Activated naive CD4-positive, alpha-beta T cell treated with anti-CD3 and anti-CD28 coated beads, Interleukin-2, amount 50 U/mL, for 16 hours (primary cell): ENCODE measurements around the gene WDR90.
A peak's percentile ranks its signal among the peaks of the same experiment; 100 is the strongest.
"Not testable (repeated sequence)": the region's sequence is repeated elsewhere in the genome, so short reads cannot be mapped to it uniquely, and the experiment has no call there.

Experiments
- DNase-seq: peaks from one replicate; pipeline ENCODE4 v3.0.0-alpha.2; 2020

WDR90 gene

DNA sequence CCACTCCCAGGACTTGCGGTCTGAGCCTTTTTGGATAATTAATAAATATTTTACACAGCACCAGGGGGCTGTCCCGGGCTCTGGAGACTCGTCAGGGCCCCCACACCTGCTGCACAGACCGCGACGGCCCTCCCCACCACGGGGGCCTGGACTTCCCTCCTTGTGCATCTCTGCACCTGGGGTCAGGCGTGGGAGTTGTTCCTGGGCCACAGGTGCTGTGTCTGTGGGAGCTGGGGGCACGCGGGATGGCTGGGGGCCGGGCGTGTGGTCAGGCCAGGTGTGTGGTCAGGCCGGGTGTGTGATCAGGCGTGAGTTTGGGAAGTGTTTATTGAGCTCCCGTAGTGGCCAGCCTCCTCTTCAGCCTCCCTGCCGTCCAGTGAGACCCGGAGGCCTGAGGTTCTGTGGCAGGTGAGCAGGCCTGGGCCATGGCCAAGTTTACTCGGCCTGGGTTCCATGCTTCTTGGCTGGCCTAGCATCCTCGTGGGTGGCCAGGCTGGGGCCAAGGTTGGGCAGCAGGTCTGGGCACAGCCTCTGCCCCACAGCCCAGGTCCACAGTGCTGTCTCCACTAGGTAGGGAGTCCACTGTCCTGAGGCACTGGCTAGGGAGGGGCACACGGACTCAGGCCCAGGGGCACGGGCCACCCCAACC lies 29.2 kb downstream of the WDR90 start:
- DNase-seq: no peak

GRCh38 chr16:678858-679813 lies 30.0 kb downstream of the WDR90 start:
- peak; percentile 59 for DNase-seq

- peak; percentile 89 for DNase-seq
These were observed 30.9 kb downstream of the WDR90 start, which contains the start of gene STUB1 for GRCh38 chr16:679814-680624. Gene STUB1 (plus strand): TSS chr16:680410. CDS start chr16:680526, 116 bp downstream.

DNA sequence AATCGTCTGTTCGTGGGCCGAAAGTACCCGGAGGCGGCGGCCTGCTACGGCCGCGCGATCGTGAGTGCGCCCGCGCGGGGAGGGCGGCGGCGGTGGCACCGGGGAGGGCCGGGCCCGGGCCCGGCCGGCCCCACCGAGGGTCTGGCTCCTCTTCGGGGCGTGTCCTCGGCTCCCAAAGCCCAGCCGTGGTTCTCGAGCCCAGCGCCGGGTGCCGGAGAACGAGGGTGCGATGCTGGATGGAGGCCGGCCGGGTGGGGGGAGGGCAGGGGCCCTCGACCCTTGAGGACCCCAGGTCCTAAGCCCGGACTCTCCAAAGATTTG lies 31.4 kb downstream of the WDR90 start:
- no peak for DNase-seq

- DNase-seq: no peak
These were observed 32.0 kb downstream of the WDR90 start for GRCh38 chr16:680967-681745.

GRCh38 chr16:681746-682427 lies 32.7 kb downstream of the WDR90 start:
- DNase-seq: no peak

- no peak for DNase-seq
These were observed 33.6 kb downstream of the WDR90 start for GRCh38 chr16:682493-683395.

GRCh38 chr16:683396-684070 lies 34.4 kb downstream of the WDR90 start:
- DNase-seq: no peak

DNA sequence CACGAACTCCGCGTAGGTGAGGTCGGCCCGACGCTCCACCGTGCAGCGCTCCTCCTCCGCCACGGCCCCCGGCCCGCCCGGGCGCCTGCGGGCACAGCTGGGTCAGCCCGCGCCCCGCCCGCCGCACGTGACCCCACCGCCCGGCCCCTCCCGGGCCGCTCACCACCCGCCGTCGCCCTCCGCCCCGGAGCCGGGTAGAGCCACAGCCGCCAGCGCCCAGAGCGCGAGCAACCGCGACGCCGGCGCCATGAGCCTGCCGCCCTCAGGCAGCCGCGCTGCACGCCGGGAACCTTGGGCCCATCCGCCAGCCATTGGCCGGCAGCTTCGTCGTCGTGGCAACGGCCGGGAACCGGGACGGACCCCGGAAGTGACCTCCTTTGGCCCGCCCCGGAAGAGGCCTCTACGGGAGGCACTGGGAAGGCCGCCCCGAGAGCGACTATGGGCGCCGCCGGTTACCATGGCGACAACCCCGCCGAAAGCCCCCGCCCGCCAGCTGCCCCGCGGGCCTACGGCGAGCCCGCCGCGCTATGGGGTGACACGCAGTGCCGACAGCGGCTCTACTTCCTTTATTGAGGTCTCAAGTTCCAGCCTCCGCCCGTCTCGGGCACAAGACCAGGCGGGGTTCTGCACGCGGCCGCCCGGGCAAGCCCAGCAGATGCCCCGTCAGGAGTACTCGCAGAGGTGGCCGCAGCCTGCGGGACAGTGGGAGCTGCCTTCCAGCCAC lies 35.1 kb downstream of the WDR90 start, which contains the start of gene JMJD8:
Gene JMJD8 (minus strand): TSS at position 264 of the 724 bp plus-strand sequence. CDS start 15 bp downstream, at position 249.
- peak; percentile 99 for DNase-seq

- DNase-seq: no peak
These were observed 36.0 kb downstream of the WDR90 start for GRCh38 chr16:684961-685696.

DNA sequence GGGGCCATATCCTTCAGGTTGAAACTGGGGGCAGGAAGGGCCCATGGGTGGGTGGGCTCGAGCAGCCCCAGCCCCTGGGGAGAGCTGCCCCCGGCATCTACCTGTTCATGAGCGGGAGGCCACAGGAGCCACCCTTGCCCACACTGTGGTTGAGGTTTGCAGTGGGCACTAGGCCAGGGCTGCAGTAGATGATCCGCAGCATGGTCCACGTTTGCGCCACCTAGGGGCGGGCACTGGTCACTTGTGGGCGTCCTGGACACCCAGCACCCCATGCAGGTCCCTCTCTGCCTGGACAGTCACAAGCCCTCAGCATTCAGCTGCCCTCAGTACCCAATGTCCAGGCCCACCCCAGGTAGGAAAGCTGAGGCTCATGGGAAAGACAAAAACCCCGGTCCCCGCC lies 36.8 kb downstream of the WDR90 start:
- no peak for DNase-seq

- no peak for DNase-seq
These were observed 37.5 kb downstream of the WDR90 start for GRCh38 chr16:686459-687260.

DNA sequence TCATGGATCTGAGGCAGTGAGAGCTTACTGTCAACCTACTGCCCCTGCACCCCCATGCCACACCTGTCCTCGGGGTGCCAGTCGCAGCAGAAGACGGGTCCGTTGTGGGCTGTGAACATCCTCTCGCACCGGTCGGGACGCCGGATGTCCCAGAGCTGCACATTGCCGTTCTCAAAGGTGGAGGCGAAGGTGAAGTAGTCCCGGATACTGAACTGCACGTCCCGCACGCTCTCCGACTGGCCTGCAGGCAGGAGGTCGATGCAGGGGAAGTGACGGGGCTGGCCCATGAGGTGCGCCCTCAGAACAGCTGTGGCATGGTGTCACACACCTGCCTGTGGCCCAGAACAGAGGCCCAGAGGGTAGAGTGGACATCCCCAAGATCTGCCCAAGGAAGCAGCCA lies 38.3 kb downstream of the WDR90 start:
- no peak for DNase-seq

GRCh38 chr16:689175-689897 lies 40.2 kb downstream of the WDR90 start:
- no peak for DNase-seq

DNA sequence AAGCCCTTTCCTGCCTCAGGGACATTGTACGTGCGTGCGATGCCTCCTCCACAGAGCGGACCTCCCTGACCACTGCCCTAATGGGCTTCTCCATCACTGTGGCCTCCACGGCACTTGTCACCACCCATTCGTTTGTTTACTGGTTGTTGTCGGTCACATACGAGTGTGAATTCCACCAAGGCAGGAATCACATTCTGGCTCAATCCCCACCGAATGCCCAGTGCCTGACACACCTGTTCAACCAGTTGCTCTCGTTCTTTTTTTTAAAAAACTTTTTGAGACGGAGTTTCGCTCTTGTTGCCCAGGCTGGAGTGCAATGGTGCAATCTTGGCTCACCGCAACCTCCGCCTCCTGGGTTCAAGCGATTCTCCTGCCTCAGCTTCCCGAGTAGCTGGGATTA lies 42.1 kb downstream of the WDR90 start:
- DNase-seq: not testable (repeated sequence)

DNA sequence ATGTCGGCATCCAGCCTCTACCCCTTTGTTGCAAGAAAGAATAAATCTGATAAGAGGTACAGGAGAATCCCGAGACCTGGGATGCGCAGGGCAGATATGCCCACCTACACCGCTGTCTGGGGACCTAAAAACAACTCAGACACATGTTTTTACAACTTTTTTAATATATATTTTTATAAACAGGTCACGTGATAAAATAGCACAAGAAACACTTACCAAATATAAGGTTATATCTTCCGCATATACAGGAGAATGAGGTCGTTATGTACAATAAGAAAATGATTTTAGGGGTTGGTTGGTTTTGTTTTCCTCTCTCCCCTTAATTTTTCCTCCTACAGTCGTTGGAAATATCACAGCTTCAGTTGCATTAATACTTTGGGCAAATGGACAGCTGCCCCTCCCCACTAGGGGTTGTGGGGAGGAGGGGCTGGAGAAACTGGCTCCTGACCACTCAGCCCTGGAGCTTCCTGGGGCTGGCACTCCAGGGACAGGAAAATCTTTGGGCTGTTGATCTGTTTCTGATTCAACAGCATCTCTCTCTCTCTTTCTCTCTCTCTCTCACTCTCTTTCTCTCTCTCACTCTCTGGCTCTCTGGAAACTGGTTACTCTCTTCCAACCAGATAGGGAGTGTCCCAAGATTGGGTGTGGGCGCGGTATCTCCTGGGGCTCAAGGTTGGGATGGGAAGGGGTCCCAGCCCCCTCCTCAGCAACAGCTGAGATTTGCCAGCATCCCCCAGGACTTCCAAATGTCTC lies 43.4 kb downstream of the WDR90 start:
- no peak for DNase-seq
